Activated CD8-positive, alpha-beta memory T cell treated with anti-CD3 and anti-CD28 coated beads, Interleukin-2, amount 50 U/mL, for 4 hours (primary cell): ENCODE results near the gene HUWE1.
"Not testable (repeated sequence)": the region's sequence is repeated elsewhere in the genome, so short reads cannot be mapped to it uniquely, and the experiment has no call there.

Experiments used
- DNase-seq: peaks from one replicate; pipeline ENCODE4 v3.0.0-alpha.2; 2020

The HUWE1 gene, protein sequence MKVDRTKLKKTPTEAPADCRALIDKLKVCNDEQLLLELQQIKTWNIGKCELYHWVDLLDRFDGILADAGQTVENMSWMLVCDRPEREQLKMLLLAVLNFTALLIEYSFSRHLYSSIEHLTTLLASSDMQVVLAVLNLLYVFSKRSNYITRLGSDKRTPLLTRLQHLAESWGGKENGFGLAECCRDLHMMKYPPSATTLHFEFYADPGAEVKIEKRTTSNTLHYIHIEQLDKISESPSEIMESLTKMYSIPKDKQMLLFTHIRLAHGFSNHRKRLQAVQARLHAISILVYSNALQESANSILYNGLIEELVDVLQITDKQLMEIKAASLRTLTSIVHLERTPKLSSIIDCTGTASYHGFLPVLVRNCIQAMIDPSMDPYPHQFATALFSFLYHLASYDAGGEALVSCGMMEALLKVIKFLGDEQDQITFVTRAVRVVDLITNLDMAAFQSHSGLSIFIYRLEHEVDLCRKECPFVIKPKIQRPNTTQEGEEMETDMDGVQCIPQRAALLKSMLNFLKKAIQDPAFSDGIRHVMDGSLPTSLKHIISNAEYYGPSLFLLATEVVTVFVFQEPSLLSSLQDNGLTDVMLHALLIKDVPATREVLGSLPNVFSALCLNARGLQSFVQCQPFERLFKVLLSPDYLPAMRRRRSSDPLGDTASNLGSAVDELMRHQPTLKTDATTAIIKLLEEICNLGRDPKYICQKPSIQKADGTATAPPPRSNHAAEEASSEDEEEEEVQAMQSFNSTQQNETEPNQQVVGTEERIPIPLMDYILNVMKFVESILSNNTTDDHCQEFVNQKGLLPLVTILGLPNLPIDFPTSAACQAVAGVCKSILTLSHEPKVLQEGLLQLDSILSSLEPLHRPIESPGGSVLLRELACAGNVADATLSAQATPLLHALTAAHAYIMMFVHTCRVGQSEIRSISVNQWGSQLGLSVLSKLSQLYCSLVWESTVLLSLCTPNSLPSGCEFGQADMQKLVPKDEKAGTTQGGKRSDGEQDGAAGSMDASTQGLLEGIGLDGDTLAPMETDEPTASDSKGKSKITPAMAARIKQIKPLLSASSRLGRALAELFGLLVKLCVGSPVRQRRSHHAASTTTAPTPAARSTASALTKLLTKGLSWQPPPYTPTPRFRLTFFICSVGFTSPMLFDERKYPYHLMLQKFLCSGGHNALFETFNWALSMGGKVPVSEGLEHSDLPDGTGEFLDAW (N-terminal part only)

DNA sequence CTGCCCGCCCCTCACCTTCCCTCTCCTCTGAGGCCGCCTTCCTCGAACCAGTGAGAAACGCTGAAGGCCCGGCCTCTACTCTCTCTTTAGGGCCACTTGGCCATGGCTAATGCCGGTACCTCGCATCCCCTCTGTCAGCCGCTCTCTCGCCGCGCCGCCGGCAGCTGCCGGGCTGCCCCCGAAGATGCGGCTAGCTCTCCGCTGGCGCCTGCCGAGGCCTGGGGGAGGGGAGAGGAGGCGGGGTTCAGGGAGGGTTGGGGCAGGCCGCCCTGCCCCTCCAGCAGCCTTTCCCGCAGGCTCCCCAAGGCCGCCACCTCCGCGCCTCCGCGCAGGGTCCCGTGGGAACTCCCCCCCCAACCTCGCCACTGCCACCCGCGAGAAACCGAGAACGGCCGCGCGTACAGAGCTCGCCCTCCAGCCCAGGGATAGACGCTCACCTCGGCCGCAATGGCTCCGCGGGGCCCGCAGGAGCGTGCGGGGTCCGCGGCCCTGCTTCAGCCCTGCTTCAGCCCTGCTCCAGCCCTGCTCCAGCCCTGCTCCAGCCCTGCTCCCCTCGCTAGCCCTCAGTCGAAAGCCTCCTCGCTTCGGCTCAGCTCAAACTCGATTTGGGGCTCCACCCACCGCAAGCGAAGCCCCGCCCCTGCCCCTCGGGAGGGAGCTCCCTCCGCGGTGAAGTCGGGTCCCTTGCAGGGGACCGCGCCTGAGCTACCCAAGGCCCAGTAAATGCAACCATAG is at the start of gene HUWE1:
HUWE1 (minus strand) TSS at position 569 of the 735 bp plus-strand sequence. CDS start 32,612 bp downstream, outside the sequence.
- DNase-seq = peak; percentile 85

DNA sequence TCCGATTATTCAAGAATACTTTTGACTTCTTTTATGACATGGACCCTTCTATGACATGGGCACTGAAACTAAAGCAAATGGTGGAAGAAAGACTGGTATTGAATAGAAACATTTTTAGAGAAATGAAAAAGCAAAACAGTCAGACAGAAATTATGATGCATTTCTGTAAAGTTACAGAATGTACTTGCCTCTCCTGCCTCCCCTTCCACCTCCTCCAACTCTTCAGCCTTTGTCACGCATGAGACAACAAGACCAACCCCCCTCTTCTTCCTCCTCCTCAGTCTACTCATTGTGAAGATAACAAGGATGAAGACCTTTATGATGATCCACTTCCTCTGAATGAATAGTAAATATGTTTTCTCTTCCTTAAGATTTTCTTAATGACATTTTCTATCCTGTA is 46.3 kb upstream of the HUWE1 start:
- DNase-seq = no peak

DNA sequence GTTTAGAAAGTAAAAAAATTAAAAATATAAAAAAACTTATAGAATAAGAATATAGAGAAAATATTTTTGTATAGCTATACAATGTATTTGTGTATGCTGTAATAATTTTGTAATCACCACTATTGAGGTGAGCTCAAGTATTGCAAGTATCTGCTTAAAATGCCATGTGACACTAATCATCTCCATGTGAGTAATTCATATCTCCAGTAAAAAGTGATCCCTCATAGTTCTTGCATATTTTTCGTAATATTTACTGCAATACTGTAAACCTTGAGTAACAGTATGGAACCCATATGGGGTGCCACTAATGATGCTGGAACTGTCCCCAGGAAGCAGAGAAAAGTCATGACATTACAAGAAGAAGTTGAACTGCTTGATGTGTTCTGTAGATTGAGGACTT is 43.2 kb upstream of the HUWE1 start:
- DNase-seq = no peak

DNA sequence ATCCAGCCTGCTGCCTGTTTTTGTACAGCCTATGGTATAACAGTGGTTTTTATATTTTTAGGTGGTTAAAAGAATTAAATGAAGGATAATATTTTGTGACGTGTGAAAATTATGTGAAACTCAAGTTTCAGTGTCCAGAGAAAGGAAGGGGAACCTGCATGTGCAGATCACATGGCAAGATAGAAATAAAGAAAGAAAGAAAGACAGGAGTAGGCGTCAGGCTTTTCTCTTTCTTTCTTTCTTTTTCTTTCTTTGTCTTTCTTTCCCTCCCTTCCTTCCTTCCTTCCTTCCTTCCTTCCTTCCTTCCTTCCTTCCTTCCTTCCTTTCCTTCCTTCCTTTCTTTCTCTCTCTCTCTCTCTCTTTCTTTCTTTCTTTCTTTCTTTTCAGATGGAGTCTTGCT is 42.0 kb upstream of the HUWE1 start:
- DNase-seq = no peak

DNA sequence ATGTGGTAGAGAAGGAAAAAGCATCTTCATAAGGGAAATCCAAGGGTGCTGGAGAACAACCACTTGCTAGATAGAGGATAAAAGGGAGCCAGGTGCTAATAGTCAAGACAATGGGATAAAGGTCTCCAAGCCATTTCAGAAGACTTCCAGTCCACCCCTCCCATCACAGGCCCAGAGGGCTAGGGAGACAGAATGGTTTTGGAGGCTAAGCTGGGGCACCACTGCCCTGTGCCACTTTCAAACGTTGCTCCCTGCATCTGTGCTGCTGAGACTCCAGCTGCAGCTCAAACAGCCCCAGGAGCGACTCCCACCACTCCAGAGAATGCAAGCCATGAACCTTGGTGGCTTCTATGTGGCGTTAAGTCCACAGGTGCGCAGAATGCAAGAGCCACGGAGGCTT is 38.4 kb upstream of the HUWE1 start:
- DNase-seq = no peak

DNA sequence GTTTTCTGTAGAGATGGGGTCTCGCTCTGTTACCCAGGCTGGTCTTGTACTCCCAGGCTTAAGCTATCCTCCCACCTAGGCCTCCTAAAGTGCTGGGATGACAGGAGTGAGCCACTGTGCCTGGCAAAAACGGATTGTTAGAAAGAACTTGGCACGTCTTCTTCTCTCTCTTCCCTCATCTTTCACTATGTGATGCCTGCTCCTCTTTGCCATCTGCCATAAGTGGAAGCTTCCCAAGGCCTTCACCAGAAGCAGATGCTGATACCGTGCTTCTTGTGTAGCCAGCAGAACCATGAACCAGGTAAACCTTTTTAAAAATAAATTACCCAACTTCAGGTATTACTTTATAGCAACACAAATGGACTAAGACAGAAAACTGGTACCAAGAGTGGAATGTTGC is 36.9 kb upstream of the HUWE1 start:
- no peak for DNase-seq

DNA sequence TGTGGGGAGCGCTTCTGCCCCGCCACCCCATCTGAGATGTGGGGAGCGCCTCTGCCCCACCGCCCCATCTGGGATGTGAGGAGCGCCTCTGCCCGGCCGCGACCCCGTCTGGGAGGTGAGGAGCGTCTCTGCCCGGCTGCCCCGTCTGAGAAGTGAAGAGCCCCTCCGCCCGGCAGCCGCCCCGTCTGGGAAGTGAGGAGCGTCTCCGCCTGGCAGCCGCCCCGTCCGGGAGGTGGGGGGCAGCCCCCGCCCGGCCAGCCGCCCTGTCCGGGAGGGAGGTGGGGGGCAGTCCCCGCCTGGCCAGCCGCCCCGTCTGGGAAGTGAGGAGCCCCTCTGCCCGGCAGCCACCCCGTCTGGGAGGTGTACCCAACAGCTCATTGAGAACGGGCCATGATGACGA is 35.1 kb upstream of the HUWE1 start:
- DNase-seq = not testable (repeated sequence)

DNA sequence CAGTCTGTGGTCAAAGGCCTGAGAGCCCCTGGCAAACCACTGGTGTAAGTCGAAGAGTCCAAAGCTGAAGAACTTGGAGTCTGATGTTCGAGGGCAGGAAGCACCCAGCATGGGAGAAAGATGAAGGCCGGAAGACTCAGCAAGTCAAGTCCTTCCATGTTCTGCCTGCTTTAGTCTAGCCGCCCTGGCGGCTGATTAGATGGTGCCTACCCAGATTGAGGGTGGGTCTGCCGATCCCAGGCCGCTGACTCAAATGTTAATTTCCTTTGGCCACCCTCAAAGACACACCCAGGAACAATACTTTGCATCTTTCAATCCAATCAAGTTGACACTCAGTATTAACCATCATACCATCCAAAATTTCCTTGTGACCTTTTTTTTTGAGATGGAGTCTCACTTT is 33.1 kb upstream of the HUWE1 start:
- not testable (repeated sequence) for DNase-seq

DNA sequence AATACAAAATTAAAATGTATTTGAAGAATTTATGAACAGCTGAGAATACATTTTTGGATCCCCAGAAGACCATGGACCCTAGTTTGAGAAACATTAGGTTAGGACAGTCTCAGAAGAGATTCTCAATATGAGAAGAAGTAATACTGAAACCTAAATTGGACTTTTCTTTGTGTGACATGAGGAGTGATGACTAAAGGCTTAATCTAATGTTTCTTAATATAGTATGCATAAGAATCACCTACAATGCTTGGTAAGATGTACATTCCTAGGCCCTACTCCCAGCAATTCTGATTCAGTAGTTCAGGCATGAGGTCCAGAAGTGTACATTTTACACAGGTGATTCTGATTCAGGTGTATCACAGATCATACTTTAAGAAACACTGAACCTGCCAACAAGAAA is 31.6 kb upstream of the HUWE1 start:
- no peak for DNase-seq

DNA sequence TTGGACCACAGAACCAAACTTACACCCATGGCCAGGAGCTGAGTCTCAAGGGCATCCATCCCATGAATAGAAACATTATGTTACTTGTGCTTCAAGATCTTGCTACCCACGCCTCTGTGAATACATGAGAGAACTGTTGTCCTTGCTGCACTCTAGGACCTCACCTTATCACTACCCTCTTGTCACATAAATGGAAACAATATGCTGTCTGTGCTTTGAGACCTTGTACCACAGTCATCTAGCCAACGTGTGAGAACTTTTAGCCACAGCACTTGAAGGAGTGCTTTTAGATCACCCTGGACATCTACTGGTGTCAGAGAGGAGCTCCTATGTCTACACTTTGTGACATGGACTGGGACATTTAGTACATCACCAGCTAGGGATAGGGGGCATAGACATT is 30.7 kb upstream of the HUWE1 start:
- no peak for DNase-seq

DNA sequence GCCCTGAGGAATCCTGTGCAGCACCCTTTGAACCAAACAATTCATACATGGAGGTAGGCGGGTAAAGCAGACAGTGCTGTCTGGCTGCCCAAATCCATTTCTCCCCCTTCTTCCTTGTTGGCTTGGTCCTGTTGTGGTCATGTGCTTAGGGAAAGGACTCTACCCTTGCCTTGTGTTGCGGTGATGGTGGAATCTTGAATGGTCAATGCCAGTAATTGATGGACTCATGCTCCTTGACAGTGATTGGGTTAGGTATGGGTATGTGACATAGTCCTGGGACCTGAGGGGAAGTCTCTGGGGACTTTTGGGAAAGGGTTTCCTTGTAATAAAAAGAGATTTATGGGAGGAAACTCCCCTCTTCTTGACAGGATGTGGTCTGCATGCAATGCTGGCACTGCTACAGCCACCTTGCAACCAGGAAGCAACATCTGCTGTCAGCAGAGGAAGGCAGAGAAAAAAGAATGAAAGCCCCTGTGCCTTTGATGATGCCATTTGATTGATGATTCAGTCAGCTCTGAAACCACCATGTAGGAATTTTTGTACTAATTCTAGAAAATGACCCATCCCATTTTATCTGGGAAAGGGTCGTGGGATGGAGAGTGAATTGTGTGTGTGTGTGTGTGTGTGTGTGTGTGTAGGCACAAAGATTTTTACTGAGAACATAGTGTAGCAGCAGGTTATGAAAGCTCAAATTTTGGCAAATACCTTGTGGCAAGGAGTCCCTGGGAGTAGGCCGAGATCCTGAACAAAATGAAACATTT is 30.0 kb upstream of the HUWE1 start:
- DNase-seq = peak; percentile 33

DNA sequence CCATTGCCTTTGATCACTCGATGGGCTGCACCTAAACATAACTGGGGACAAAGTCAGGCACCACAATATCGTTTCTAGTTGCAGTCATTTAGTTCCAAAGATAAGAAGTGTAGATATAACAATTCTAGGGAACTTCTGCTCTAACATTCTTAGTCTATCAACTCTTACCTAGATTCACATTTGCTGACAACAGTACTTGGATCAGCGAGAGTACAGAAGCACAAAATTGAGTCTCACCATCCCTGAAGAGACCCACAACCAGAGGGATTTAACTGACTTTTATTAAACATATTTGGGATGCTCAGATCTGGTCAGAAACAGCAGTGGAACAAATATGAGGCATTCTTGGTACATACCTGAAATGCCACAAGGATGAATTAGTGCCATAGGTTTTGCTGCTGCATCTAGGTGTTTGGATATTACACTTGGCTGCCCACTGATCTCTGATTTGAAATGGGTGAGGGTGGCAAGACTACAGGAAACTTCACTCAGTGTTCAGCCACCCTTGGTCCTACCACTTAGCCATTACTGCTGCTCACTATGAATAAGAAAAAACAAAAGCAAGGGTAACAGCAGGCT is 28.9 kb upstream of the HUWE1 start:
- DNase-seq = no peak

DNA sequence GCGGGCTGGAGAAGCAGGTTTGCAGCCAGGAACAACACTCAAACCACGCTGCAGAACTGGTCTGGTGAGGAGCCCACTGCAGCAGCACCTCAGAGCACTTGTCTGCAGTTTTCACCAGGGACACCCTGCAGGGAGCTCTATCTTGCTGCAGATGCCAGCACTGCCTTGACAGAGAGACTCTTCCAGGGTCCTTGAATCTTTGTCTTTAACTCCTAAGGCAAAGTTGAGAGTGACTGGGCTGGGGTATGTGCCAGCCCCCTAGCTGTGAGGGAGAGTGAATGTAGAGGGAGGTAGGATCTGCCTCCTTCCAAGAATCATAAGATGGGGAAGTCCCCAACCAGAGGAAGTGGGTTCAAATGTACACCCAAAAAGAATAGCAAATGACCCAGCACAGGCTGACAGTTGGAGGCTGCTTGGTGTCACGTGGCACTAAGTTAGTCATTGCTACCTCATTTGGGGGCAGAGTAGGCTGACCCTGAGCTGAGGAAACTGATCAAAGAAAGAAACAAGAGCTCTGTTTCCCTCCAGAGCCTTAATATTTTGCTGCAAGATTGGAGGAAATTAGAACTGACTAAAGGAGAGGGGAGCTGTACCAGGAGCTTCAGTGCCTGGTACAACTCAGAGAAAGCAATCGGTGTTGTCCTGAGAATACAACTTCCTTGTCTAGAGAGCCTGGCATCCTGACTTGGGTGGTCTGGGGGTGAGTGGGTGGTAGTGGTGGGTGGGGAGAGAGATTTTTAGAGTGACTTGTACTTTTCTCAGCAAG is 28.2 kb upstream of the HUWE1 start:
- DNase-seq = peak; percentile 51

DNA sequence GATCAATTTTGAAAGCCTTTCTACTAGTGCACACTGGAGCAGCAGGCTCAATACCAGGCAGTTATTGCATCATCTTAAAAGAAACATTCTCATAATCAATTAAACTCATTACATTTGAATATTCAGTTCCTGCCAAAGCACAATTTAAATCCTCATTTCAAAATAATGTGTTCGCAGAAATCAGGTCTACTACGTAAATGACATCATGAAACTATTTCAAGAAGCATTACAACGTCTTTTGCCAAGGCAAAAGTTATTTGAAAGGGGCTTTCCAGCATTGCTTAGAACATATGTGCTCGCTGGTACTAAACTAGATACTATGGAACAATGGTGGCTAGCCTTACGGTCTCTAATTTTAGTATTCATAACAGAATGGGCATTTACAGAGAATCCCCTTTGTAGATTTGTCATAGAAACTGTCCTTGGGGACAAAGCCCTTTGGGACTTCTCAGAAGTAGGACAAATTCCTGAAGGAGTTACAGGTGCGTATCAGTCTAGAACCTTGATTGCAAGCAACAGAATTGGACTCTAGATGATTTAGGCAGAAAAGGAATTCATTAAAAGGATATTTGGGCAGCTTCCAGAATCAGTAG is 27.6 kb upstream of the HUWE1 start:
- DNase-seq = no peak

DNA sequence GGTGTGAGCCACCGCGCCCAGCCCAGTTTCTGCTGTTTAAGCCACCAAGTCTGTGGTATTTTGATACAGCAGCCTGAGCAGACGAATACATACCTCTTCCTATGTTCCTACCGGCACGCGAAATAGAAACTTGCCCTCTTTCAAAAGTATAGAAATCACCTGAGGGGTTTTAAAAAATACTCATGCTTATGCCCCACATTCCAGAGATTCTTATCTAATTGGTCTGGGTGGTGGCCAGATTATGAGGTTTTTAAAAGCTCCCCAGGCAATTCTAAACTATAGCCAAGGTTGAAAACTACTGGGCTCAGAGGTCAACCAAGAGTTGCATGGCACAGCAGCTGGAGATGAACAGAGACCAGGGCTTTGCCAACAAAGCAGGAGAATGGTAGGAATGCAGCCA is 24.9 kb upstream of the HUWE1 start:
- DNase-seq = no peak

DNA sequence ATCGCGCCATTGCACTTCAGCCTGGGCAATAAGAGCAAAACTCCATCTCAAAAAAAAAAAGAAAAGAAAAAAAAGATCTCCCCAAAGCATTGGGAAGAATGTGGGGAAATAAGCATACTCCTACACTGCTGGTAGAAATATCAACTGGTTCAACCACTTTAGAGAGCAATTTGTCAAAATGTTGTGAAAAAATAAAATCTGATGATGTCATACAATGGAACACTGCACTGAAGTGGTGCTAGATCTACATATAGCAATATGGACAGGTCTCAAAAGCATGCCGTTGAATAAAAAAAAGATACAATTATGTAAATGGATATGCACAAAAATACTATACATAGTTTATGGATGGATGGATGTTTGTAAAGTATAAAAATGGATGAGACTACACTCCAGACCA is 18.3 kb upstream of the HUWE1 start:
- DNase-seq = no peak

DNA sequence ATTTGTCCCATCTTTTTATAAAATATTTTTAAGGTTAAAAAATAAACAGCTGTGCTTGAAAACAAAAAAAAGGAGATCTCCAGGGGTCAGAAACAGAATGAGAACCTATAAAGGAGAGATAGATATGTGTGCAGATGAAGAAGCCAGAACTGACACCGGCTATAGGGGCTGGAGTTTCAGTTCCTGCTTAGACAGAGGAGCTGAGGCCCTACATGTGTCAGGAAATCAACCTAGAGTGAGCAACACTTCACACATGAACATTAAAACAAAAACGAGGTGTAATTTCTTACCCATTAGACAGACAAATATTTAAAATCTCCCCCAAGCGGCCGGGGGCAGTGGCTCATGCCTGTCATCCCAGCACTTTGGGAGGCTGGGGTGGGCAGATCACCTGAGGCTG is 17.8 kb upstream of the HUWE1 start:
- DNase-seq = no peak

DNA sequence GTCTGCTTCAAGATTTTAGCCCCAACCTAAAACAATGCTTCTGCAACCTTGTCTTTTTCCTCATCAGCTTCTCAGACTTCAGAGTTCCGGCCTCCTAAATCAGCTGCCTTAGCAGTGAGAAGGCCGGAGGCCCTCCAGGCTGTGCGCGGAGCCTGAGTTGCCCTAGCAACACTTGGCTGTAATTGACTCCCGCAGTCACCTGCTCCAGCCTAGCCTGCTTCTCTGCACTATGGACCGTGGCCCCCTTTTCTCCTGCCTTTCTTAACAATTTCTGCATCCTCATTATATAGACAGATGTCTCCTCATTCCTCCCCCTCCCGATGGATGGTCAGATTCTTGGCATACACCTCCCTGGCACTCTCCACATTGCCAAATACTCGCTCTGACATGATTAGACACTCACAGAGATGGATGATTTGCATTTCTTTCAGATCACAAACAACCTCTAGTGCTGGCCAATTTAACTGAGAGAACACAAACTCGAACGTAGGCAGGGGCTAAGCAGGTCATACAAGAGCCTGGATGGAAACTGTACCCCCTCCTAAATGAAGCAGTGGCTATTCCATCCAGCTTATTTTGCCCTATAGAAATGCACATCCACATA is 9.5 kb upstream of the HUWE1 start:
- no peak for DNase-seq

DNA sequence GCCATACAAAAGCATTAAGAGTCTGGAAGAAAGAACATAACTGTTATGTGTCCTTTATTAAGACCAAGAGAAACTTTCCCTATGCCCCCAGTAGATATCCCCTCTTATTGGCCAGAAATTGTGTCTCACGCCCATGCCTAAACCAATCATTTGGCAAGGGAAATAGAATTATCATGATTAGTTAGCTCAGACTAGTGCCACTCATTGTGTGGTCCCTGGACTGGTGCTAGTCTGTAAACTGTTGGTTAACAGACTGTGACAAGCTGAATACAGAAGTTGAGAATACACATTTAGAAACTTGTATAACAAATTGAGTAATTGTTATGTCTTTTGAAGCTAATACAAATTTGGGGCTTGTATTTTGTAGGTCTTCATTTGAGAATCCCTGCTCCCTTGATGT is 8.1 kb upstream of the HUWE1 start:
- no peak for DNase-seq

DNA sequence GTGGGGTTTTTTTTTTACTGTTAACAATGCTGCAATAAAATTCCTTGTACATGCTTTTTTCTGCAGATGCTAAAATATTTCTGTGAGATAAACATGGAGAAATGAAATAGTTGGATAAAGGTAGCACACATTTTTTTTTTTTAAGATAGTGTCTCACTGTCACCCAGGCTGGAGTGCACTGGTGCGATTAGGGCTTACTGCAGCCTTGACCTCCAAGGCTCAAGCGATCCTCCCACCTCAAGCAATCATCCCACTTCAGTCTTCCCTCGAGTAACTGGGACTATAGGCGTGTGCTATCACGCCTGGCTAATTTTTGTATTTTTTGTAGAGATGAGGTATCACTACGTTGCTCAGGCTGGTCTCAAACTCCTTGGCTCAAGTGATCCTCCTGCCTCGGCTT is 1.8 kb upstream of the HUWE1 start:
- DNase-seq = no peak
